HG03571 (cell line): ENCODE measurements around the gene FCRL2.

Experiments used
- ATAC-seq: cut with Tn5 transposase; IDR thresholded peaks from one replicate; pipeline ENCODE4 v1.9.1; 2021; ENCODE audit not compliant: unreplicated experiment

Gene FCRL2, protein sequence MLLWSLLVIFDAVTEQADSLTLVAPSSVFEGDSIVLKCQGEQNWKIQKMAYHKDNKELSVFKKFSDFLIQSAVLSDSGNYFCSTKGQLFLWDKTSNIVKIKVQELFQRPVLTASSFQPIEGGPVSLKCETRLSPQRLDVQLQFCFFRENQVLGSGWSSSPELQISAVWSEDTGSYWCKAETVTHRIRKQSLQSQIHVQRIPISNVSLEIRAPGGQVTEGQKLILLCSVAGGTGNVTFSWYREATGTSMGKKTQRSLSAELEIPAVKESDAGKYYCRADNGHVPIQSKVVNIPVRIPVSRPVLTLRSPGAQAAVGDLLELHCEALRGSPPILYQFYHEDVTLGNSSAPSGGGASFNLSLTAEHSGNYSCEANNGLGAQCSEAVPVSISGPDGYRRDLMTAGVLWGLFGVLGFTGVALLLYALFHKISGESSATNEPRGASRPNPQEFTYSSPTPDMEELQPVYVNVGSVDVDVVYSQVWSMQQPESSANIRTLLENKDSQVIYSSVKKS

DNA sequence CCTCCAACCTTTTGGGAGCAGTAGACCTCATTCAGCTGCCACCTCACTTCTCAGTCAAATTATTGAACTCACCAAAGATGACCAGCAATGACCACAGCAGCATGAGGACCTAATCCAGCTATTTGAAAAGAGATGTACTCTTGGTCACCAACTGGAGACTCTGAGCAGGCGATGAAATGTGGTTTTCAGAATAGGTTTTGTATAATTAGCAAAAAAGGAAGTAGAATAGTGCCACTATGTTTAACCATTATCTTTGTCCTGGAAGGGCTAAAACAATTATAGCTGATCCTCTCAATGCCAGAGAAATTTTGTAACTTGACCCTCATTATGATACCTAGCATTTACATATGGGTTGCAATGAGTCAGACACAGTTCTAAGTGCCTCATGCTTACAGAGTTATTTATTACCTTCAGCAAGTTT is at the start of gene FCRL2:
Gene FCRL2, minus strand, starts transcription at position 162 of the 421 bp plus-strand sequence. Its CDS starts 59 bp downstream, at position 103.
- peak; percentile 63 for ATAC-seq

DNA sequence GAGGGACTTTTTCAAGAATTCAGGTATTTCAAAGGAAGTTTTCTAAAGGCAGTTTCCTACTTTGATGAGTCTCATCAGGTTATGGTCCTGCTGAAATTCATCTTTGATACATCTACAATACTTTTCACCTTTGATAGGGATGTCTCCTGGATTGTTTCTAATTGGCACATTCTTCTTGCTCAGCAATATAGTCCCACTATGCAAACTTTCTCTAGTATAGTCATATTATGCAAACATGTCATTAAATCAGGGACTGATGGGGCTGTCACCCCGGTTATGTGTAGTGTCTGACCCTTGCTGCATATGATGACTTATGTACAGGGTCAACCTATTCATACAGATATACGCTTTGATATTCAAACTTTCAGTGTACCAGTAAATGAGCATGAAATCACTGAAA is 43.4 kb upstream of the FCRL2 start:
- ATAC-seq, result no peak

DNA sequence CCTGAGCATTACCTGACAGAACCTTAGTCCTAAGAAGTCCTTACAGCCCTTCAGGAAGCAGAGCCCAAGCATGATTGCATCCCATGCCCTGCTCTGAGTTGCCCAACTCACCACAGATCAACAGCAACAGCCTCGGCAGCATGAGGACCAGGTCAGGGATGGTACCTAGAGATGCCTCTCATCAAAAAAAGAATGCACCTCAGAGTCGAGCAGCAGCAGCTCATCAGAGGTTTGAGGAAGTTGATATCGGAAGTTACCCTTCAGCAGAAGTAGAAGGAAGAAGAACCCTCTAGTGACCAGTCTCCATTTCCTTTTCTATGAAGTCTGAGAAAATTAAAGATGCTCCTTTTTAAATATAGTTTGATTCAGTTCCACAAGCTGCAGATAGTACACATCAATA is 43.0 kb upstream of the FCRL2 start, which contains the start of gene FCRL1:
Gene FCRL1, minus strand, starts transcription at position 225 of the 400 bp plus-strand sequence. Its CDS starts 83 bp downstream, at position 142.
- no peak for ATAC-seq

DNA sequence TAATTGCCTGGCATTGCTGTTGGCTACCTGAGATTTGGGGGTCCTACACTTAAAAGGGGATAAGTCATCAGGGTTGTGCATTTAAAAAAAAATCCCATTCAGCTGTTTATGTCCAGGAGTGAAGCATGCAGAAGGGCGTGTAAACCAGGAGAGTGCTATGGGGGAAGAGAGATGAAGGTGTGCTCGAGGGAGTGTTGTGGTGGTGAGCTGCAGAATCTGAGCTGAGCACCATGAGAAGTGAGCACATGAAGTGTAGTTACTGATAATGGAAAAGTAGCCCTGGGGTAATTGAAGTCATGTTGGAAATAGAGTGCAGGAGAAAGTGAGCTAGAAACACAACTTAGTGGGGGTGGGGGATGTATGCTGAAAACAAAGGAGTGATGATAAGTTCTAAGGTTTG is 42.3 kb upstream of the FCRL2 start:
- no peak for ATAC-seq

DNA sequence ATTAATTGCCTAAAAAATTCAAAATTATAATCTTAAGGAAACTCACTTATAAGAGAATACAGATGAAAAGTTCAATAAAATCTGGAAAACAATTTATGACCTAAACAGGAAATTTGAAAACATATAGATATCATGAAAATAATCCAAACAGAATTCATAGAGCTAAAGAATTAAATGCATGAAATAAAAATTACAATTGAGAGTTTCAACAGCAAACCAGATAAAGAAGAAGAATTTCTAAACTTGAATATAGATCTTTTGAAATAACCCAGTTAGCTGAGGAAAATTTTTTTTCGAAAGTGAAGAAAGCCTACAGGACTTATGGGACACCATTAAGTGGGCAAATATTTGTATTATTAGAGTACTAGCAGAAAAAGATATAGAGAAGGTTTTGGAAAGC is 36.3 kb upstream of the FCRL2 start:
- ATAC-seq, result no peak

DNA sequence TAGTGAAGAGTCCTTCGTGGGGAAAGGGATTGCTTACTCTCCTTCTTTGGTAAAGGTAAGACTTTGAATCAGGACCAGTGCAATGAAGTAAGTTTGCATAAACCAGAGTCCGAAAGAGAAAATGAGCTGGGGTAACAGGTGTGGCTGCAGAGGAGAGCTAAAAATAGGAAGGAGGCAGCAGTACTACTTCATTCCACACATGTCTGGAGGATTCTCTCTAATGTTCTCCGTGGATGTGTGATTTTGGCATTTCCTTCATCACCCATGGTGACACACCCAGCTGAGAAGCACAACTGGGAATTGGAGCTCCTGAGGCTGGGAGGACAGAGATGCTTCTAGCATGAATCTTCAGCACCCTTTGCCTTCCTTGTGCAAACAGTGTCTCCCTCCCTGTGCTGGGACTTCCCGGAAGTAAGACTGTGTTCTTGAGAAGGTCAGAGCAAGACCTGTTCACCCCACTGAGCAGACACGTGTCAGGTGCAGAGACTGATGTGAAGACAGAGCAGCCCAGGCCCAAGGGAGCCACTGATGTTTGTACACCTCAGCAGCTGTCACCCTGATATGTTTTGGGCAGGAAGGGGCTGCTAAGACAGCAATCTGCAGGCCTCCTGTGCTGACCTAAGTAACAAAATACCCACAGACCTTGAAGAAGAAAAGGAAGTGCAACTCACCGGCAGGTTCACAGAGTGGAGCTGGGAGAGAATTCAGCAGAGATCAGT is 29.7 kb upstream of the FCRL2 start:
- ATAC-seq, result peak; percentile 88

DNA sequence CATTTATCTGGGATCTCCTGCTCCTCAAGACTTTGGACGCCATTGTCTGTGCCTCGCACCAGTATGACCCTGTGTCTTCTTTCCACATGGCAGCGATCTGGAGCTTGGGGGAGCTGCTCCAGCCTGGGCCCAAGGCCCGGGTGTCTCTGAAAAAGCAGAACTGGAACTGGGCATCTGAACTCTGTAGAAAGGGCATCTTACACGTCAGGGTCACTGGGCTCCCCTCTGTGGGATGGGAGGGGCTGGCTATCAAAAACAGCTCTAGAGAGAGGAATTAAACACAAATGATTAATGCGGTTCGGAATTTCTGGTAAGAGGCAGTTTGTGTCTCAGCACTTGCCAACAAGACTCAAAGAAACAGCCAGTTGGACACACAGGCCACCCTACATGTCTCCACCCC is 26.9 kb upstream of the FCRL2 start:
- ATAC-seq, result no peak

DNA sequence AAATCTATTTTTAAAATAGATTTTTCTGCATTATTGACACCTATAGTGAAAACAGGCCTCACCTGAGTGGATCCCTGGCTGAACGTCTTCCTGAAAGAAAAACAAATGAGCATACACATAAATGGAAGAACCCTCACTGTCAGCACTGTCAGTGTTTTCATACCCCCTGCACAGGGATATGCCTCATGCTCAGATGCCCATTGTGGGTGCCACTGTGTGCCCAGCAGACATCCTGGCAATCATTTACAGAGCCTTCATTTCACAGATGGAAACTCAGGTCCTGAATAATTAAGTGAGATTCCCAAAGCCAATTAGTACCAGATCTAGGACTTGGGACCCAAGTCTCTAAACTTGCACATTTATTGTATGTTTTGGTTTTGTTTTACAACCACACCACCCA is 23.1 kb upstream of the FCRL2 start:
- no peak for ATAC-seq

DNA sequence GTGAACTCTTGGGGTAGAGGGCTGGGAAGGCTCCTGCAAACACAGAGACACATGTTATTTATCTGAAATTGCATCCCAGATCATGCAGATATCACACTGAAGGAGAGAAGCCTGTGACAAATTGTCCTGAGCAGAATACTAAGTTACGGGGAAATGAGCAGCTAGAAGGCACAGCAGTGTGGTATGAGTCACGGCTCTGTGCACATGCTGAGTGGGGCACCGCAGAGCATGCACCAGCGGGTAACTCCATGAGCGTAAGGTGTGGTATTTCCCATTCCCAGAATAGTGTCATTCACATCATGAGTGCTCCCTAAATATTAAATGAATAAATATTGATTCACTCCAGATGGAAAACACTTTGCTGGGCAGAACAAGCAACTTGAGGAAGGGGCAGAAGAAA is 21.3 kb upstream of the FCRL2 start:
- ATAC-seq, result no peak

DNA sequence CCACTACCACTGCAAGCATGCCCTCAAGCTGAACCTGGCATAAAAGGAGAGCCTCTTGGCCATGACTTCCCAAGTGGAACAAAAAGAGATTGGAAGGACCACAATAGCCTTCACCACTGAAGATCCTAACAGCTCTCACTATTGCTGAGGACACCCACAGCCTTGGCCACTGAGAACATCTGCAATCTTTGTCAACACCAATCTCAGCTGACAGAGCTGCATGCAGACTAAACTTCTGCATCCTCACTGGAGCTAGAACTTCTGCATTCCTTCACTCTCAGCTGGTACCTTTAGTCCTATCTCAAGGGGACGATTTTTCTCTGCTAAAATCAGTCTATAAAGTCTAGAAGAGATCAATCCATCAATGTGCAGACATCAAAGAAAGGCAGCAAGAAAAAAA is 8.3 kb upstream of the FCRL2 start:
- no peak for ATAC-seq

DNA sequence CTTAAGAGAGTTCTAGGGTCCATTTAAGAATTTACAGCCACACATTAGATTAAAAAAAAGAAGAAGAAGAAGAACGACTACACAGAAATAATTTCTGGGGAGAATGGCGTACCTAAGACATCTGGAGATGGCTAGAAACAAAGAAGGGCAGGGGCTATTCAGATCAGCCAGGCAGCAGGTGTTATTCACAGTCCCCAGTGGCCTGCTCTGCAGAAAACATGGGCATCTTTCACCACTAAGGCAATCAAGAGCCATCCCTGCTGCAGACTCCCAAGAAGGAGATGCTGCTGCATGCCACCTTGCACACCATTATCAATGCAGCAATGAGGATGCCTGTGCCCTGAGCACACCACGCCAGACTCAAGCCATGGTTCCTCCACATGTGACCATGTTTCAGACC is 7.9 kb upstream of the FCRL2 start:
- no peak for ATAC-seq

DNA sequence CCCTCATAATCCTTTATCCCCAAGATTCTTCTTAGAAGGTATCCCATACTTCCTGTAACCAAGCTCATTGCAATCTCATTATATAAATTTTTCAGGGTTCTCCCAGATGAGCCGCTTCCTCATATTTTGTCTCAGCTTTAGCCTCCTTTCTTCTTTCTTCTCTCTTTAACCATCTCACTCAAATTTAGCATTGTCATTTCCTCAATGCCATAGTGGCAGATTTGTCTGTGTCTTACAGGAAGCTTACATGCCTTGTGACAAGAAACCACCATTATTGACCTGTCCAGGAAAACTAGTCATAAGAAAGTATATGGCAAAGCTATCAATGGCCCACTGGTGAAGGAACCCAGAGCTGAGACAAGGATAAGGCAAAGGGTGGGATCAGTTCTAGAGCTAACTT is 6.0 kb upstream of the FCRL2 start:
- no peak for ATAC-seq

DNA sequence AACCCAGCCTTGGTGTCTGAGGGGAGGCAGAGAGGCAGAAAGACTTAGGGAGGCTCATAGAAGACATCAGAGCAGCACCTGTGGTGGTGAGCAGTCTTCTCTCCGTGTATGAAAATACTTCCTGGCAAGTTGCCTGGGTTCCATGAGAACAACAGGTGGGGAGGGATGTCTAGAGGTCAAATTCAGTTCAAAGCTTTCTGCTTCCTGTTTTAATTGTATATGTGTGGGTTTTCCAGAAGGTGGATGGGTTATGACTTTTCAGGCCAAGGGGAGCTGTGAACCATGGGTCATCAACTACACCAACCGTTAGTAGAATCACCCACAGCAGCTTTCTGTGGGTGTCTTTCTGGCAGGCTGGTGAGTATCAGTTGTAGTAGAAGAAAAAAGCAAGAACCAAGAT is 4.1 kb upstream of the FCRL2 start:
- peak; percentile 55 for ATAC-seq

DNA sequence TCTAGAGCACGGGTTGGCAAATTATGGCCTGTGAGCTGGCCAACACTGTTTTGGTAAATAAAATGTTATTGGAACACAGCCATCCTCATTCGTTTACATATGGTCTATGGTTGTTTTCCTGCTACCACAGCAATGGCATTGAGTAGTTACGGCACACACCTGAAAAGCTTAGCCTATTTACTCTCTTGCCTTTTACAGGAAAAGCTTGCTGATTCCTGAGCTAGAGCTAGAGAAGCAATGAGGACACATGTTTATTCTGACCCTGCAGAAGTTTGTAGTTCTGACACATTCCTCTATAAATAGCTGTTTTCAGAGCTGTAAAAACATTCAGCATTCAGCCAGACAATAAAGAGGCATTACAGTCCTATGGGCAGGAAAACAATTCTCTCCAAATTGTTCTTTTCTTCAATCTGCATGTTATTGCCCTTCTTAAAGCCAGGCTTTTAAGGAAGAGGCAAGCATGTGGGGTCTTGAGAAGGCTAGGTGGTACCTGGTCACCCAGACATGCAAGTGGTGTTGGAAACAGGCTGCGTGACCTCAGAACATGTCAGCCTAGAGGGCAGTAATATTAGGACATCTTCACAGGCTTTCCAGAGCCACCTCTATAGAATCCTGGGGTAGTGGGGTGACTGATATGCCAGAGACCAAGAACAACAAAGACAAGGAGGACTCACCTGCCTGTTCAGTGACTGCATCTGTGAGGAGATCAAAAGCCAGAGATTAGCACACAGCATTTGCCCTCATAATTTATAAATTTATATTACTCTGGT is 1.6 kb downstream of the FCRL2 start:
- no peak for ATAC-seq

DNA sequence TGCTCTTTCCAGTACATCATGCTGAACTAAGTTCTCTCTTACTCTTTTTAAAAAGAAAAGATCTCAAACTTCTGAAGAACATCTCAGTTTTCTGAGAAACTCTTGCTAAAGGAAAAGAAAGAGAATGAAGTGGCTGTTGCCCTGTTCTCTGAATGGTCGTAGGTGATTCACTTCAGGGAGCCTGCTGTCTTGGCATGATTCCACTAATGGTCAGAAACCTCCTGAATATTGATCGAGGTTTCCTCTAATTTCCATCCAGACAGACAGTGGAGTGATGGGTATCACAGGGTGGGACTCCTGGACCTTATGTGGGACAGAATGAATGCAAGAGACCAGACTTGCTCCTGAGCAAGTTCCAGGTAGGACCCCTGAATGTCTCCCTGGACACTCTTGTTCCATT is 2.5 kb downstream of the FCRL2 start:
- ATAC-seq, result no peak

DNA sequence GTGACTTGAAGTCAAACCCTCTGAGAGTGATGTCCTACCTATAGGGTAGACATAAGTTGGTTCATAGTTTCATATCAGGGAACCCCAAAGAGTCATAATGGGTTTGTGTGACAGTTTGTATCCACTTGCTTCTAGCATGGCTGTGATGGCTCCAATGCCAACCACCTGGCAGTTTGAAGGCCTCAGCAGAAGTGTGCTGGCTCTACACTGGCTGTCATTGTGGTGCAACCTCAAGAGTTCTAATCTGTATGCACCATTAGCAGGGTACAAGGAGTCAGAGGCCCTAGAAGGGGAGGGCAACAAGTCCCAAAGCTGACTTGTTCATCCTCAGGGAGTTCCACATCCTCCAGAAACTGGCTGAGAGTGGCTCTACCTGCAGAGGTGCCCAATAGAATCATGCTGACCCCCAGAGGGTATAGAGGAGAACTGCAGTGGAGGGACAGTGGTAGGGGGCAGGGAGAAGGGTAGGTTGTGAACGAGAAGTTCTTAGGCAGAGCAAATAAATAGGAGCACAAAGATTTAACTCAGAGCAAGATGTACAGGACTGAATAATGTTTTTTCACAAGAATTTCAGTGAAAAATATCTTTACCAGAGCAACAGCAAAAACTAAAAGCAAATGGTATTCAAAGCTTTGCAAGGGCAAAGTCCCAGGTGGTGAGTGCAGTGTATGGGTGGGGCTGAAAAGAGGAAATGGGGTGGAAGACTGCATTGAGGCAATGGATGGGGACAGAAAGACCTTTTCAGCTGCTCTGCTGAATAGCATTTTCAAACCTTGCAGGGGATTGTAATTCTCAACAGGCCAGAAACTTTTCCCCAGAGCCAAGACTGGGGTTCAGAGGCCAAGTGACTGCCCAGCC is 3.2 kb downstream of the FCRL2 start:
- ATAC-seq, result peak; percentile 39

DNA sequence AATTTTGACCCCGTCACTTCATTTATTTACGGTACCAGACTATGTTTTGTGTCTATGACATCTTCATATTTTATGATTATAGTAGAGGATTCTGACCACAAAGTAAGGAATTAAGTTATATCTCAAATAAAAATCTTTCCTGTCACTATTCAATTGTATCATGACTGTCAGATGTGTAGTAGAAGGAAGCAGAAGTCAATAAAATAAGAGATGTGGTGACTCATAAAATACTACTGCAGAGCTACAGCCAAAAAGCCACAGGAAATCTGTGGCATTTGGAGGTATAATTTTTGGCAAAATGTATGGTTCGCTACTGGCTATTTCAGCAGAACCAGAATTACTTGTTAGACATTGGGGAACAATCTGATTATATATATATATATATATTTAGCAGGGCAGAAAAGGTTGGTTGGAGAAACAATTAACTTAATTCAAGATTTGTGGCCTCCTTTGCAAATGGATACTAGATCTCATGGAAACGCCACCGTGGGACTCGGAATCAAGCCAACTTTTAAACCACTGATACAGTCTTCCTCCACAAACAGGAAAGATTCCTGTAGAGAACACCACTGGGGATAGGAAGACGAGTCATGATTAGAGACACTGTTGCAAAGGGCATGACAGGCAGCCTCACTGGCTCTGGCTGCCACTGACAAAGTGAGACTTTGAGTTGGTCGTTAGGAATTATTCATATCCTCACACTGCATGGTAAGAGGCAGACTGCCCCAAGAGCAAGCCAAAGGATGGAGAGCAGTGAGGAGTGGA is 5.1 kb downstream of the FCRL2 start:
- no peak for ATAC-seq

DNA sequence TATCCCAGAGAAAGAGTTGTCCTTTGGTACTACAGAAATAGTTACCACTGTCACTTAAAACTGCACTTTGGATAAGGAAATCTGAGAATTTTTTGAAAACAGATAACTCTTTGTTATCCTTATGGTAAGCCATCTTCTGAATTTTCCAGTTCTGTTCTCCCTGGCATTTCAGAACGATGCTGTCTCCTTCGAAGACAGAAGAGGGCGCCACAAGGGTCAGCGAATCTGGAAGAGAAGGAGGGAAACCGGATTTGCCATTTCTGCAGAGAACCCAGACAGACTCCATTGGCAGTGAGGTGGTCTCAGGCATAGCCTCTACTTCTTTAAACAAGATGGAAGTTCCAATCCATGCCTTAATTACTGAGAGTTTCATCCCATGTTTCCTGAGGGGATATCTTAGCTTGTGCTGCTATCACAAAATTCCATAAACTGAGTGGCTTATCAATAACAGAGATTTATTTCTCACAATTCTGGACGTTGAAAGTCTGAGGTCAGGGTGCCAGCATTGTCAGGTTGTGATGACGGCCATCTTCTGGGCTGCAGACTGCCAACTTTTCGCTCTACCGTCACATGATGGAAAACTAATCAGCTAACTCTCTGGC is 6.4 kb downstream of the FCRL2 start:
- no peak for ATAC-seq

DNA sequence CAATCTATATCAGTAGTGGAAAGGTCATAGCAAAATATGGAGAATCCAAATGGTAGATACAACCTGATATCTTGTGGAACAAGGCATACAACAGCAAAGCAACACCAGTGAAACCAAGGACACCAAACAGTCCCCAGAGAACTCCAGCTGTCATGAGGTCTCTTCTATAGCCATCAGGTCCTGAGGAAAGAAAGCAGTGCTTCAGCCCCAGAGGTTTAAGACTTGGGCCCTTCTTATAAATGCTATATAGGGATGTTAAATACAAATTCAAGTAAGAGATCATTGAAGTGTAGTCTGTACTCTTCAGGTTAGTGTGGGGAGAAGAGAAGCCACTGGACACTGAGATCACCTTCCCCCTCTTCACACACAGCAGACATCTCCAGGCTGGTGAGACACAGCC is 10.1 kb downstream of the FCRL2 start:
- no peak for ATAC-seq
